Transverse colon (tissue), 4 donors: ENCODE measurements around the gene C22orf23. TPM values are rescaled to one million over a fixed set of nuclear protein-coding genes. Genes with fewer than 3 reads are reported as not detected.

Experiments used
- DNase-seq: peaks from one replicate; pipeline ENCODE4 v3.0.0-alpha.2; 2019
- H3K27ac ChIP-seq, 4 donors: fragments of 200-600 bp; sonication (generic); 2 replicates each; pipeline ENCODE4 v1.5.1; 2016 to 2018; ENCODE audit warnings: inconsistent platforms in 4 of 4
- H3K27me3 ChIP-seq: fragments of 200-600 bp; sonication (generic); 2 replicates; pipeline ENCODE4 v1.5.1; 2017; ENCODE audit warnings: inconsistent platforms
- H3K36me3 ChIP-seq, 4 donors: fragments of 200-600 bp; sonication (generic); 2 replicates each; pipeline ENCODE4 v1.5.1; 2017 to 2019; ENCODE audit warnings: inconsistent platforms in 4 of 4
- H3K4me1 ChIP-seq, 4 donors: fragments of 200-600 bp; sonication (generic); 2 replicates each; pipeline ENCODE4 v1.5.1; 2017 to 2020; ENCODE audit warnings: inconsistent platforms in 4 of 4
- H3K4me3 ChIP-seq, 4 donors: fragments of 200-600 bp; sonication (generic); 1 replicate in 1 of 4; 2 replicates in 3 of 4; pipeline versions ENCODE4 v1.5.1 to v1.6.1; 2017 to 2019; ENCODE audit warnings: inconsistent platforms in 4 of 4
- H3K9me3 ChIP-seq, 2 donors: fragments of 200-600 bp; sonication (generic); 2 replicates each; pipeline ENCODE4 v1.5.1; 2017 to 2019; ENCODE audit warnings: inconsistent platforms in 2 of 2
- EP300 ChIP-seq: sonication (generic); formaldehyde crosslinking; IDR thresholded peaks from one replicate; pipeline ENCODE4 v1.6.1; 2017; ENCODE audit warnings: antibody characterized with exemption, low read depth
- POLR2A ChIP-seq: fragments of 450-650 bp; IDR thresholded peaks from one replicate; pipeline ENCODE4 v1.6.1; 2016; ENCODE audit warnings: antibody characterized with exemption, mild to moderate bottlenecking, moderate library complexity
- POLR2AphosphoS5 ChIP-seq, 3 donors: sonication (generic); formaldehyde crosslinking; IDR thresholded peaks; one replicate each; pipeline ENCODE4 v1.6.1; 2016; ENCODE audit warnings: antibody characterized with exemption in 3 of 3
- WGBS, 2 donors: methylation state at CpG; one replicate each; pipeline ENCODE4 v1.1.5; 2018; ENCODE audit warnings: low coverage in 1 of 2; 5-methylcytosine and 5-hydroxymethylcytosine counted together
- in situ Hi-C, 4 donors: fragments of 200-750 bp; cut with MboI; loops; one replicate each; pipeline versions ENCODE4 v1.15.0 to v1.15.1; 2017; ENCODE audit warnings: low sequenced_read_pairs in 3 of 4, low pct_ligation_motif_present in 1 of 4, low pct_unique_long_range_greater_than_20kb in 1 of 4
- intact Hi-C: fragments of 100-400 bp; cut with DNase I; formaldehyde crosslinking; loops from one replicate; pipeline ENCODE4 v1.15.1; 2023; ENCODE audit warnings: low total_unique reads
- total RNA-seq, 4 donors: library from RNA; depleted of rRNA; stranded (reverse); fragments of >200 nt; gene quantifications; one replicate each; pipeline ENCODE4 v1.1.0, GENCODE V29; 2016
- TF ChIP-seq, protein P1 (sequence below), 5 experiments: fragments of 200-600 bp in 3 of 5; fragments of 450-650 bp in 2 of 5; sonication (generic) in 3 of 5; IDR thresholded peaks; 1 replicate in 2 of 5; 2 replicates in 3 of 5; pipeline ENCODE4 v1.5.1; 2016 to 2017; ENCODE audit warnings: antibody characterized with exemption in 5 of 5, inconsistent platforms in 3 of 5, mild to moderate bottlenecking in 2 of 5, moderate library complexity in 1 of 5

C22orf23 gene
- total RNA-seq, 4 donors from 2014 or later: not detected

DNA sequence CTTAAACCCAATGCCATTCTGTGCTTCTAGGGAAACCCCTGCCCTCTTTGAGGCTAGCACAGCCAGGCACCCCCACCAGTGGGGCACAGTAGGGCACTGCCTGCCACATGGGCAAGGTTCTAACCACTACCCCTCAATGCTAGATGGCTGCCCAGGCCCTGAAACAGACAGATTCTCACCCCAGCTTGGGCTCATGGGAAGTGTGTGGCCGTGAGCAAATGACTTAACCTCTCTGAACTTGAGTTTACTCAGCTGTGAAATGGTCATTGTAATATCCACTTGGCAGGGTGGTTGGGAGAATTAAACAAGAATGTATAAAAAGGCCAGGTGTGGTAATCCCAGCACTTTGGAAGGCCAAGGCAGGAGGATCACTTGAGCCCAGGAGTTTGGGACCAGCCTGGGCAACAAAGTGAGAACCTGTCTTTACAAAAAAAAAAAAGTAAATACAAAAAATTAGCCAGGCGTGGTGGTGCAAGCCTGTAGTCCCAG is 22.4 kb downstream of the C22orf23 start:
- peaks cover 0 to 18% (median 10%) of the 10 kb centered on the region in 4 donors for H3K36me3 ChIP-seq
- peak overlapping the region in 2 of 4 donors; percentile 43 to 68 for H3K27ac ChIP-seq
- in situ Hi-C loops: no loop called here

DNA sequence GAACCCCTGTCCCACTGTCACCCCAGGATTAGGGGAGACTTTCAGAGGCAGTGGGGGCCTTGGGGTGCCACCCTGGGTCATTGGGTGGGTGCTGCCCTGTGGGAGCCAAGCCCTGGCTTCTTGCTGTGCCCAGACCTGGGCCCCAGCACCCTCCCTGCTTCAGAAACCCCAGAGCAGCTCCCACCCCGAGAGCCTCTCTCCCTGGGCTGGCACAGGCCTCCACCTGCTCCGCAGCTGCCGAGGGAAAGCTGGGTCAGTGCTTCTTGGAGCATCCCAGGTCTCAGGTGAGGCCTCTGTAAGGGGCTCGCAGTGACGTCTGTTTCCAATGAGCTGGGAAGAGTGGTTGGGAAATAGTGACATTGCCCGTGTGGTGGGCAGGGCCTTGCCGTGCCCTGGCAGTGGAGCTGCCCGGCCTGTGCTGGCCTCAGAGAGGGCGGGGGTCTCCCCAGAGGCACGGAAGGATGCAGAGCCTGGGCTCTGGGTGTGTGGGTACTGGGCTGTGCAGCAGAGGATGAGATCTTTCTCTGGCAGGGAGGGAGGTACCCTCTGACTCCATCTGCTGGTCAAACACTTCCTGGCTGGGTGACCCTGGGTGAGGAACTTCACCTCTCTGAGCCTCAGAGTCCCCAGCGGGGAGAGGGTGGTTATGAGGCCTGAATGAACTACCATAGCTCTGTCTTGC is 23.0 kb downstream of the C22orf23 start:
- 74% methylated on average over 11 of the region's 11 CpGs; no CpG with 5 or more reads in 1 of the 2 donors for WGBS, 2 donors
- Histone ChIP-seq H3K4me3 (no peak overlapping the region), H3K9me3 (no peaks in the 10 kb centered on the region), H3K27me3 (no peaks in the 10 kb centered on the region), H3K4me1 (peaks cover 11 to 17% (median 15%) of the 10 kb centered on the region in 4 donors), H3K27ac (peak overlapping the region in 3 of 4 donors; percentile 36 to 68 (median 43)), H3K36me3 (peaks cover 0 to 22% (median 13%) of the 10 kb centered on the region in 4 donors)
- intact Hi-C loops (loop anchor here (5.0 to 10.0 kb wide), 2 partner anchors 38 to 116 kb away; no protein-coding TSS in a partner anchor), in situ Hi-C loops (no loop called here)
- no peak for TF ChIP-seq EP300
- no peak for TF ChIP-seq POLR2A
- TF ChIP-seq, protein P1, sequence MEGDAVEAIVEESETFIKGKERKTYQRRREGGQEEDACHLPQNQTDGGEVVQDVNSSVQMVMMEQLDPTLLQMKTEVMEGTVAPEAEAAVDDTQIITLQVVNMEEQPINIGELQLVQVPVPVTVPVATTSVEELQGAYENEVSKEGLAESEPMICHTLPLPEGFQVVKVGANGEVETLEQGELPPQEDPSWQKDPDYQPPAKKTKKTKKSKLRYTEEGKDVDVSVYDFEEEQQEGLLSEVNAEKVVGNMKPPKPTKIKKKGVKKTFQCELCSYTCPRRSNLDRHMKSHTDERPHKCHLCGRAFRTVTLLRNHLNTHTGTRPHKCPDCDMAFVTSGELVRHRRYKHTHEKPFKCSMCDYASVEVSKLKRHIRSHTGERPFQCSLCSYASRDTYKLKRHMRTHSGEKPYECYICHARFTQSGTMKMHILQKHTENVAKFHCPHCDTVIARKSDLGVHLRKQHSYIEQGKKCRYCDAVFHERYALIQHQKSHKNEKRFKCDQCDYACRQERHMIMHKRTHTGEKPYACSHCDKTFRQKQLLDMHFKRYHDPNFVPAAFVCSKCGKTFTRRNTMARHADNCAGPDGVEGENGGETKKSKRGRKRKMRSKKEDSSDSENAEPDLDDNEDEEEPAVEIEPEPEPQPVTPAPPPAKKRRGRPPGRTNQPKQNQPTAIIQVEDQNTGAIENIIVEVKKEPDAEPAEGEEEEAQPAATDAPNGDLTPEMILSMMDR (IDR thresholded peaks at IDR 0.05): peak in 3 of 5 experiments; percentile 25 to 34 (median 27)
- no peak for DNase-seq

More for the DNA sequence above, 22.4 kb downstream of the C22orf23 start:
- Histone ChIP-seq H3K4me3 (no peak overlapping the region), H3K9me3 (no peaks in the 10 kb centered on the region), H3K27me3 (no peaks in the 10 kb centered on the region), H3K4me1 (peaks cover 11 to 17% (median 15%) of the 10 kb centered on the region in 4 donors)
- intact Hi-C loops: loop anchor here (5.0 to 10.0 kb wide), 2 partner anchors 39 to 116 kb away; no protein-coding TSS in a partner anchor
- TF ChIP-seq EP300 (no peak), POLR2A (no peak), POLR2AphosphoS5 (IDR thresholded peaks at IDR 0.05) (no peak)
- TF ChIP-seq, protein P1 (IDR thresholded peaks at IDR 0.05): no peak
- DNase-seq: no peak
- 58 to 83% methylated on average over 1 to 2 of the region's 2 CpGs for WGBS, 2 donors

DNA sequence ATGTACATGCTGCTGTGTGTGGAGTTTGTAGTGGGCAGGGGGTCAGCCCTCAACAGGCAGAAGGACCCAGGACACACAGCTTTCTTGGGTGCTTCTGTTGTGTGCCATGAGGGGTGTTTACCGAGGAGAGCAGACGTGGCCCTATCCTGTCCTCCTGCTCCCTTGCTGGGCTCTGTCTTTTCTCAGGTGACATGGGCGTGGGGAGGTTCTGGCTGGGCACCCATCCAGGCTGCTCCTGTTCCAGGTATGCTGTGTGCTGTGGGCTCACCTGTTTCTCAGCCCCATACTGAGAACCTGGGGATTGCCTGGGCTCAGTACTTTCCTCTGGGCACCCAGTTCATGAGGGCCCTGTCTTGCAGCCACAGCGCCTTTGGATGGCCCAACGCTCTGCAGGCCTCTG is 24.0 kb downstream of the C22orf23 start:
- no peak for TF ChIP-seq POLR2A
- TF ChIP-seq, protein P1 (IDR thresholded peaks at IDR 0.05): no peak
- no peak for TF ChIP-seq EP300
- TF ChIP-seq POLR2AphosphoS5 (IDR thresholded peaks at IDR 0.05): no peak
- Histone ChIP-seq H3K36me3 (peaks cover 0 to 25% (median 13%) of the 10 kb centered on the region in 4 donors), H3K4me3 (no peak overlapping the region), H3K9me3 (no peaks in the 10 kb centered on the region), H3K27me3 (no peaks in the 10 kb centered on the region), H3K4me1 (peaks cover 11 to 15% (median 14%) of the 10 kb centered on the region in 4 donors), H3K27ac (peak overlapping the region in 3 of 4 donors; percentile 36 to 68 (median 43))
- DNase-seq: no peak
- intact Hi-C loops: loop anchor here (10.0 kb wide), 1 partner anchor 1335 kb away; no protein-coding TSS in a partner anchor
- WGBS, 2 donors: 64% methylated on average over 5 of the region's 5 CpGs; no CpG with 5 or more reads in 1 of the 2 donors
- in situ Hi-C loops: no loop called here

DNA sequence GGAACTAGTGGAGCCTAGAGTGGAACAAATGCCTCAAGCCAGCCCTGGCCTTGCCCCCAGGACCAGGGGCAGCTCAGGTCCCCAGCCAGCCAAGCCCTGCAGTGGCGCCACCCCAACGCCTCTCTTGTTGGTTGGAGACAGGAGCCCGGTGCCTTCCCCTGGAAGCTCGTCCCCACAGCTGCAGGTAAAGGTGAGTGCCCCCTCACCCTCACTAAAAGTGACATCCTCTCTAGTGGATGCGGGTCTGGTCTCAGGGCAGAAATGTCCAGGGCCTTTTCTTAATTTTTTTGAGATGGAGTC is 25.8 kb downstream of the C22orf23 start:
- TF ChIP-seq POLR2A (no peak), POLR2AphosphoS5 (IDR thresholded peaks at IDR 0.05) (no peak), EP300 (no peak)
- TF ChIP-seq, protein P1 (IDR thresholded peaks at IDR 0.05): no peak

More for the DNA sequence above, 25.8 kb downstream of the C22orf23 start:
- Histone ChIP-seq H3K27ac (no peak overlapping the region), H3K9me3 (no peaks in the 10 kb centered on the region), H3K4me3 (no peak overlapping the region), H3K4me1 (no peaks in the 10 kb centered on the region), H3K27me3 (no peaks in the 10 kb centered on the region), H3K36me3 (peaks cover 0 to 25% (median 13%) of the 10 kb centered on the region in 4 donors)
- intact Hi-C loops: loop anchor here (10.0 kb wide), 1 partner anchor 1337 kb away; no protein-coding TSS in a partner anchor
- no peak for DNase-seq
- in situ Hi-C loops: no loop called here
- WGBS, 2 donors: 92% methylated on average over 5 of the region's 5 CpGs; no CpG with 5 or more reads in 1 of the 2 donors
